ENCODE results near the gene BDKRB1. TPM values are rescaled to one million over a fixed set of nuclear protein-coding genes. Genes with fewer than 3 reads are reported as not detected.

Gene BDKRB1
- total and polyA plus RNA-seq, 9 of the 15 experiments (the other 6 are each of a cell fraction or from before 2014, with no cell fraction given): 0.06 to 0.23 (median 0.09) TPM; not detected in 1

DNA sequence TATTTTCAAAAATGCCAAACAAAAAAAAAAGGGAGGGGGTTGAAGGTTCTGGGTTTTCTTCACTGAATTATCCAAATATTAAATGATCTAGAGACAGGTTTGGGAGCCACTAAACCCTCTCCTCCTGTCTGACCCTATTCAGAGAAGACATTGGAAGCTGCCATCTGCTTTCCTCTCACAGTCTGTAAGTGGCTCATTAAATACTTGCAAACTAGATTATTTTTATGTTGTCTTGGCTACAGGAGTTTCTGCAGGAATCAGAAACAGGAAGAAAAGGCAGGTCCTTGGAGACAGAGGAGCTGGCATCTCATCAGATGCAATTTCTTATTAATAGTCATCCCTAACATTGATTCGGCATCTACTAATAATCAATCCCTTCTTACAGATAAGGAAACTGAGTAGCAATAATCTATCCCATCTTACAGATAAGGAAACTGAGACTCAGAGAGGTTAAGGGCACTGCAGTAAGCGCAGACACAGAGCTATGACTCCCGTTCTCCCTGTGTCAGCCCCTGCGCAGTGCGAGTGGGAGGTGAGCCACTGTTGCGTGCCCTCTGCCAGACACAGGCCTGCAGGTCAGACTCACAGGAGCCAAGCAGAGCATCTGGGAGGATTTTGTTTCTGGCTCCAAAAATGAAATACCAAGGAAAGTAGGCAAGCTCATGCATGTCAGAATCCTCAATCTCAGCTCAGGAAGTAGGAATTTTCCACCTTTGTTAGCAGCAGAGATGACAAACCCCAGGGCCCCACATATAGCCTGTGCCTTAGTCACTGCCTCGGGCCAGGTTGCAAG lies 40.4 kb upstream of the BDKRB1 start:
- in situ Hi-C loops (cut with MboI): no loop called here
- POLR2A ChIA-PET: interaction anchor here (0.6 kb wide), 1 partner anchor 68 kb away, joined by 3 read pairs; no protein-coding TSS in a partner anchor
- H3K4me2 ChIP-seq (ENCODE audit: insufficient read depth, low read length): no peak overlapping the region

More for the DNA sequence above, 40.4 kb upstream of the BDKRB1 start:
- no peak for DNase-seq (ENCODE audit: extremely low read depth in 1 of 4, low spot score in 3 of 4)
- no peak for ATAC-seq
- H3K27me3 ChIP-seq (ENCODE audit: control insufficient read depth in 2 of 2, insufficient read depth in 2 of 2, low read length in 2 of 2): peaks cover 0 to 24% of the 10 kb centered on the region in 2 experiments; a peak in 3 of 5 replicates
- no peak overlapping the region for H3K27ac ChIP-seq (ENCODE audit: extremely low read depth, low read depth, low read length)
- H3K4me3 ChIP-seq: no peak overlapping the region
- H3K9ac ChIP-seq (ENCODE audit: insufficient read depth in 1 of 2, low read depth in 2 of 2, low read length in 2 of 2): no peak overlapping the region
- BruUV-seq (replicated peaks): no TSS peak
- intact Hi-C loops (cut with micrococcal nuclease): no loop called here
- FAIRE-seq: no peak
- H4K20me1 ChIP-seq (replicated peaks; ENCODE audit: control insufficient read depth, insufficient read depth, low read length): no peaks in the 10 kb centered on the region
- H2AFZ ChIP-seq (ENCODE audit: low read depth, low read length): no peak overlapping the region
- TF ChIP-seq MAX (CRISPR knock-in tag; IDR thresholded peaks at IDR 0.05): no peak
- TF ChIP-seq, protein P1, sequence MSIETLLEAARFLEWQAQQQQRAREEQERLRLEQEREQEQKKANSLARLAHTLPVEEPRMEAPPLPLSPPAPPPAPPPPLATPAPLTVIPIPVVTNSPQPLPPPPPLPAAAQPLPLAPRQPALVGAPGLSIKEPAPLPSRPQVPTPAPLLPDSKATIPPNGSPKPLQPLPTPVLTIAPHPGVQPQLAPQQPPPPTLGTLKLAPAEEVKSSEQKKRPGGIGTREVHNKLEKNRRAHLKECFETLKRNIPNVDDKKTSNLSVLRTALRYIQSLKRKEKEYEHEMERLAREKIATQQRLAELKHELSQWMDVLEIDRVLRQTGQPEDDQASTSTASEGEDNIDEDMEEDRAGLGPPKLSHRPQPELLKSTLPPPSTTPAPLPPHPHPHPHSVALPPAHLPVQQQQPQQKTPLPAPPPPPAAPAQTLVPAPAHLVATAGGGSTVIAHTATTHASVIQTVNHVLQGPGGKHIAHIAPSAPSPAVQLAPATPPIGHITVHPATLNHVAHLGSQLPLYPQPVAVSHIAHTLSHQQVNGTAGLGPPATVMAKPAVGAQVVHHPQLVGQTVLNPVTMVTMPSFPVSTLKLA (conservative IDR thresholded peaks at IDR 0.05): no peak
- TF ChIP-seq MED1 (CRISPR knock-in tag; IDR thresholded peaks at IDR 0.05; ENCODE audit: borderline replicate concordance): no peak
- TF ChIP-seq HMBOX1 (IDR thresholded peaks at IDR 0.05): no peak
- TF ChIP-seq FOXJ2 (tag; IDR thresholded peaks at IDR 0.05): no peak
- no peaks in the 10 kb centered on the region for H3K4me1 ChIP-seq (replicated peaks in 1 of 2; ENCODE audit: control insufficient read depth in 2 of 2, insufficient read depth in 2 of 2, low read length in 2 of 2)
- WGBS (ENCODE audit: insufficient coverage, low coverage, missing lambda C conversion rate): 1% methylated on average over 6 of the region's 7 CpGs
- no peaks in the 10 kb centered on the region for H3K36me3 ChIP-seq (ENCODE audit: control insufficient read depth, insufficient read depth, low read length)
- H3K9me3 ChIP-seq (replicated peaks; ENCODE audit: control insufficient read depth, insufficient read depth, low read depth, low read length): no peaks in the 10 kb centered on the region
- no peaks in the 10 kb centered on the region for H3K79me2 ChIP-seq (ENCODE audit: control insufficient read depth, insufficient read depth, low read length)
- CTCF ChIA-PET (ENCODE audit: low intra/inter-chr PET ratio): no interaction called here
- H3K9me1 ChIP-seq (ENCODE audit: control insufficient read depth, insufficient read depth, low read length): no peaks in the 10 kb centered on the region
